ENCODE measurements around the gene CHRNA10. TPM values are rescaled to one million over a fixed set of nuclear protein-coding genes. Genes with fewer than 3 reads are reported as not detected.
"Not testable (repeated sequence)": the region's sequence is repeated elsewhere in the genome, so short reads cannot be mapped to it uniquely, and the experiment has no call there.

The CHRNA10 gene
- total RNA-seq, 4 donors from 2014 or later, result 1.2 to 5.2 (median 1.3) TPM; not detected in 1

DNA sequence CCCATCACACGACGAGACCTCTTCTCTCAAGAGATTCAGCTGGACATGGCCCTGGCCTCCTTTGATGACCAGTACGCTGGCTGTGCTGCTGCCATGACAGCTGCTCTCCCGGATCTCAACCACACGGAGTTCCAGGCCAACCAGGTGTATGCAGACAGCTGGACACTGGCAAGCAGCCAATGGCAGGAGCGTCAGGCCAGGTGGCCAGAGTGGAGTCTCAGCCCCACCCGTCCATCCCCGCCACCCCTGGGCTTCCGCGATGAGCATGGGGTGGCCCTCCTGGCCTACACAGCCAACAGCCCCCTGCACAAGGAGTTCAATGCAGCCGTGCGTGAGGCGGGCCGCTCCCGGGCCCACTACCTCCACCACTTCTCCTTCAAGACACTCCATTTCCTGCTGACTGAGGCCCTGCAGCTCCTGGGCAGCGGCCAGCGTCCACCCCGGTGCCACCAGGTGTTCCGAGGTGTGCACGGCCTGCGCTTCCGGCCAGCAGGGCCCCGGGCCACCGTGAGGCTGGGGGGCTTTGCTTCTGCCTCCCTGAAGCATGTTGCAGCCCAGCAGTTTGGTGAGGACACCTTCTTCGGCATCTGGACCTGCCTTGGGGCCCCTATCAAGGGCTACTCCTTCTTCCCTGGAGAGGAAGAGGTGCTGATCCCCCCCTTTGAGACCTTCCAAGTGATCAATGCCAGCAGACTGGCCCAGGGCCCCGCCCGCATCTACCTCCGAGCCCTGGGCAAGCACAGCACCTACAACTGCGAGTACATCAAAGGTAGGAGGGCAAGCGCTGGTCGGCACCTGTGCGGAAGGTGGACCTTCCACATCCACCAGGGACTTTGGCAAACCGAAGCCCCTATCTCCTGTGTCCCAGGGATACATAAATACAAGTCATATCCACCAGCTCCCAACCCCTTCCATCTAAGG is 11.3 kb downstream of the CHRNA10 start:
- TF ChIP-seq POLR2A (IDR thresholded peaks at IDR 0.05), result no peak
- peak in 1 of 3 donors; percentile 20 for TF ChIP-seq POLR2AphosphoS5 (IDR thresholded peaks at IDR 0.05)
- no peaks in the 10 kb centered on the region for H3K36me3 ChIP-seq
- intact Hi-C loops (cut with DNase I; ENCODE audit: low total_unique reads) (no loop called here), in situ Hi-C loops (cut with MboI; ENCODE audit: low pct_ligation_motif_present in 1 of 4, low pct_unique_long_range_greater_than_20kb in 1 of 4, low sequenced_read_pairs in 3 of 4) (no loop called here)
- no peaks in the 10 kb centered on the region for H3K4me1 ChIP-seq
- no peak for DNase-seq
- WGBS, 2 donors (ENCODE audit: low coverage in 1 of 2), result 90 to 100% methylated on average over 2 to 28 of the region's 33 CpGs
- peaks cover 2% of the 10 kb centered on the region for H3K27me3 ChIP-seq
- no peak overlapping the region for H3K4me3 ChIP-seq
- no peaks in the 10 kb centered on the region for H3K9me3 ChIP-seq
- no peak overlapping the region for H3K27ac ChIP-seq

GRCh38 chr11:3658252-3658651 is 12.9 kb downstream of the CHRNA10 start:
- in situ Hi-C loops (cut with MboI; ENCODE audit: low pct_ligation_motif_present in 1 of 4, low pct_unique_long_range_greater_than_20kb in 1 of 4, low sequenced_read_pairs in 3 of 4) (no loop called here), intact Hi-C loops (cut with DNase I; ENCODE audit: low total_unique reads) (no loop called here)
- Histone ChIP-seq H3K4me1 (no peaks in the 10 kb centered on the region), H3K27me3 (peaks cover 5% of the 10 kb centered on the region), H3K9me3 (no peaks in the 10 kb centered on the region), H3K36me3 (no peaks in the 10 kb centered on the region), H3K4me3 (no peak overlapping the region), H3K27ac (no peak overlapping the region)
- TF ChIP-seq POLR2AphosphoS5 (IDR thresholded peaks at IDR 0.05) (no peak), EP300 (IDR thresholded peaks at IDR 0.05; ENCODE audit: low read depth) (no peak), POLR2A (IDR thresholded peaks at IDR 0.05) (no peak)
- TF ChIP-seq, protein P1, sequence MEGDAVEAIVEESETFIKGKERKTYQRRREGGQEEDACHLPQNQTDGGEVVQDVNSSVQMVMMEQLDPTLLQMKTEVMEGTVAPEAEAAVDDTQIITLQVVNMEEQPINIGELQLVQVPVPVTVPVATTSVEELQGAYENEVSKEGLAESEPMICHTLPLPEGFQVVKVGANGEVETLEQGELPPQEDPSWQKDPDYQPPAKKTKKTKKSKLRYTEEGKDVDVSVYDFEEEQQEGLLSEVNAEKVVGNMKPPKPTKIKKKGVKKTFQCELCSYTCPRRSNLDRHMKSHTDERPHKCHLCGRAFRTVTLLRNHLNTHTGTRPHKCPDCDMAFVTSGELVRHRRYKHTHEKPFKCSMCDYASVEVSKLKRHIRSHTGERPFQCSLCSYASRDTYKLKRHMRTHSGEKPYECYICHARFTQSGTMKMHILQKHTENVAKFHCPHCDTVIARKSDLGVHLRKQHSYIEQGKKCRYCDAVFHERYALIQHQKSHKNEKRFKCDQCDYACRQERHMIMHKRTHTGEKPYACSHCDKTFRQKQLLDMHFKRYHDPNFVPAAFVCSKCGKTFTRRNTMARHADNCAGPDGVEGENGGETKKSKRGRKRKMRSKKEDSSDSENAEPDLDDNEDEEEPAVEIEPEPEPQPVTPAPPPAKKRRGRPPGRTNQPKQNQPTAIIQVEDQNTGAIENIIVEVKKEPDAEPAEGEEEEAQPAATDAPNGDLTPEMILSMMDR (IDR thresholded peaks at IDR 0.05), result no peak
- DNase-seq, result no peak
- WGBS, 2 donors (ENCODE audit: low coverage in 1 of 2), result 84 to 90% methylated on average over 2 to 8 of the region's 8 CpGs

DNA sequence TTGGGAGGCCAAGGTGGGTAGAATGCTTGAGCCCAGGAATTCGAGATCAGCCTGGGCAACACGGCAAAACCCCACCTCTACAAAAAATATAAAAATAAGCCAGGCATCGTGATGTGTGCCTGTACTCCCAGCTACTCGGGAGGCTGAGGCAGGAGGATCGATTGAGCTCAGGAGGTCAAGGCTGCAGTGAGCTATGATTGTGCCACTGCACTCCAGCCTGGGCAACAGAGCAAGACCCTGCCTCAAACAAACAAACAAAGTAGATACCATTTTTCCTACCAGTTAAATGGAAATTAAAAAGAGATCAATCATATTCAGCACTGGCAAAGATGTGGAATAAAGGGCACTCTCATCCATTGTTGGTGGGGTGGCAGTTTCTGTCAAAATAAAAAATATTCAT is 13.9 kb downstream of the CHRNA10 start:
- intact Hi-C loops (cut with DNase I; ENCODE audit: low total_unique reads), result not testable (repeated sequence)
- 27 to 73% methylated on average over 3 to 5 of the region's 5 CpGs for WGBS, 2 donors (ENCODE audit: low coverage in 1 of 2)

DNA sequence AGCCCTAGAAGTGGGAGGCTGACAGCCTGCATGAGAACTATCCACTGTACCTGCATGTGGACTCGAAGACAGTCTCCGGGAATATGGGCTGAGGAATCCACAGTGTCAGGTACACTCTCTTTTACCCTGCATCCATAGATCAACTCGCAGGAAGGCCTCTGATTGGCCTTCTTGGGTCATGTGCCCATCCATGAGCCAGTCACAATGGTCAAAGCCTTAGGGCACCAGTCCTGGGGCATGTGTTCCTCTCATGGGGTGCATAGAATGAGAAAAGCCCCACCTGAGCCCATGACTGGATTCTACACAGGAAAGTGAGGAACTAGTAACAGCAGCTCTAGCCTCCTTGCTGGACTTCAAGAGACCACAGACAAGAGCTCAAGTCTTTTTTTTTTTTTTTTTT is 15.6 kb downstream of the CHRNA10 start:
- peaks cover 5% of the 10 kb centered on the region for H3K27me3 ChIP-seq
- intact Hi-C loops (cut with DNase I; ENCODE audit: low total_unique reads), result no loop called here
- H3K9me3 ChIP-seq, result no peaks in the 10 kb centered on the region
- no peak overlapping the region for H3K4me3 ChIP-seq
- no peaks in the 10 kb centered on the region for H3K4me1 ChIP-seq
- in situ Hi-C loops (cut with MboI; ENCODE audit: low pct_ligation_motif_present in 1 of 4, low pct_unique_long_range_greater_than_20kb in 1 of 4, low sequenced_read_pairs in 3 of 4), result no loop called here
- DNase-seq, result no peak
- 80 to 88% methylated on average over 1 to 3 of the region's 3 CpGs for WGBS, 2 donors (ENCODE audit: low coverage in 1 of 2)
- no peak overlapping the region for H3K27ac ChIP-seq
- TF ChIP-seq, protein P1 (IDR thresholded peaks at IDR 0.05), result no peak
- TF ChIP-seq POLR2AphosphoS5 (IDR thresholded peaks at IDR 0.05), result no peak
- no peaks in the 10 kb centered on the region for H3K36me3 ChIP-seq

More for the DNA sequence above, 13.9 kb downstream of the CHRNA10 start:
- H3K27ac ChIP-seq; in situ Hi-C loops (cut with MboI; ENCODE audit: low pct_ligation_motif_present in 1 of 4, low pct_unique_long_range_greater_than_20kb in 1 of 4, low sequenced_read_pairs in 3 of 4); H3K4me3 ChIP-seq; H3K9me3 ChIP-seq; H3K36me3 ChIP-seq; H3K27me3 ChIP-seq; DNase-seq; H3K4me1 ChIP-seq: not testable (repeated sequence)

DNA sequence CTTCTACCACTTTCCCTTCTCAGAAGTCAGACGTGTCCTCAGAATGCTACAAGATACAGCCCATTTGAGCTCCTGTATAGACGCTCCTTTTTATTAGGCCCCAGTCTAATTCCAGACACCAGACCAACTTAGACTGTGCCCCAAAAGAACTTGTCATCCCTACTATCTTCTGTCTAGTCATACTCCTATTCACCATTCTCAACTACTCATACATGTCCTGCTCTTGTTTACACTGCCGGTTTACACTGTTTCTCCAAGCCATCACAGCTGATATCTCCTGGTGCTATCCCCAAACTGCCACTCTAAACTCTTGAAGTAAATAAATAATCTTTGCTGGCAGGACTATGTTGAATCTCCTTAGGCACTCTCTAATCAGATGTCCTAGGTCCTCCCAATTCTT is 18.7 kb downstream of the CHRNA10 start:
- intact Hi-C loops (cut with DNase I; ENCODE audit: low total_unique reads); H3K4me3 ChIP-seq; H3K36me3 ChIP-seq; in situ Hi-C loops (cut with MboI; ENCODE audit: low pct_ligation_motif_present in 1 of 4, low pct_unique_long_range_greater_than_20kb in 1 of 4, low sequenced_read_pairs in 3 of 4); DNase-seq; H3K27ac ChIP-seq; H3K9me3 ChIP-seq: not testable (repeated sequence)
- WGBS, 2 donors (ENCODE audit: low coverage in 1 of 2), result 47 to 74% methylated on average over 3 of the region's 3 CpGs
- H3K27me3 ChIP-seq, result peaks cover 24% of the 10 kb centered on the region
- peaks cover 0 to 15% (median 0%) of the 10 kb centered on the region in 4 donors for H3K4me1 ChIP-seq

GRCh38 chr11:3649374-3649773 is 21.8 kb downstream of the CHRNA10 start:
- H3K9me3 ChIP-seq; in situ Hi-C loops (cut with MboI; ENCODE audit: low pct_ligation_motif_present in 1 of 4, low pct_unique_long_range_greater_than_20kb in 1 of 4, low sequenced_read_pairs in 3 of 4); H3K36me3 ChIP-seq; DNase-seq; H3K27ac ChIP-seq; H3K4me3 ChIP-seq: not testable (repeated sequence)
- intact Hi-C loops (cut with DNase I; ENCODE audit: low total_unique reads), result loop anchor here (5.0 kb wide), 1 partner anchor 323 kb away; no protein-coding TSS in a partner anchor
- WGBS, 2 donors (ENCODE audit: low coverage in 1 of 2), result 31% methylated on average over 9 of the region's 9 CpGs; no CpG with 5 or more reads in 1 of the 2 donors
- Histone ChIP-seq H3K4me1 (peaks cover 0 to 32% (median 2%) of the 10 kb centered on the region in 4 donors), H3K27me3 (peaks cover 34% of the 10 kb centered on the region)

GRCh38 chr11:3648843-3649242 is 22.3 kb downstream of the CHRNA10 start:
- intact Hi-C loops (cut with DNase I; ENCODE audit: low total_unique reads), result loop anchor here (5.0 kb wide), 1 partner anchor 323 kb away; no protein-coding TSS in a partner anchor
- H3K36me3 ChIP-seq; H3K9me3 ChIP-seq; in situ Hi-C loops (cut with MboI; ENCODE audit: low pct_ligation_motif_present in 1 of 4, low pct_unique_long_range_greater_than_20kb in 1 of 4, low sequenced_read_pairs in 3 of 4); H3K4me3 ChIP-seq; H3K27ac ChIP-seq; DNase-seq: not testable (repeated sequence)
- 54 to 83% methylated on average over 6 to 13 of the region's 13 CpGs for WGBS, 2 donors (ENCODE audit: low coverage in 1 of 2)
- H3K27me3 ChIP-seq, result peaks cover 37% of the 10 kb centered on the region
- H3K4me1 ChIP-seq, result peaks cover 0 to 32% (median 2%) of the 10 kb centered on the region in 4 donors

Measured in transverse colon (tissue), 4 donors.